Measurements from ENCODE around the gene CDKN1B.

Gene CDKN1B

DNA sequence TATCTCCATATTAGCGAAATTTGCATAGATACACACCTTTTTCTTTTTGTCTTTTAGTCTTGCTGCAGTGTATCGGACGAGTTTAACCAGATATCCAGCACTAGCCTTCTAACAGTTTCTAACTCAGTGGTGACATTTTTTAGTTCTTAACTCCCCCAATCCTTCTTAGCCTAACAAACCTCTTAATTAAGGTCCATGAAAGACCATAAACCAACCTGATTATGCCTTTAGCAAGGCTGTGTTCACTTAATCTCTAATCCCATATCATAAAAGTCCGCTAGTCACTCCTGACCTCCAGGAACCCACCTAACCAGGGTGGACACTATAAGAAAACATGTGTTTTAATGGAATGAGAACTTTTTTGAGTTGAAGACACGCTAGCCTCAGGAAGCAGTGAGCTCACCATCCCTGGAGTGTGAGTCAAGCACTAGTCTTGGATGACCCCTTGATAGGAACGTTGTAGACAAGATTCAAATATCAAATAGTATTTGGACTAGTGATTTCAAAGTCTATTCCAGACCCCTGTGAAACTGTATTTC, 9.5 kb downstream of the CDKN1B start:
- H2BK15ac ChIP-seq (ENCODE audit: low read depth, poor library complexity, severe bottlenecking), result no peak overlapping the region
- H3K9me3 ChIP-seq (ENCODE audit: control insufficient read depth, low read length), result no peaks in the 10 kb centered on the region
- H3K4ac ChIP-seq (ENCODE audit: low read depth in 1 of 2, low read length in 2 of 2), result no peak overlapping the region
- H3K9ac ChIP-seq (ENCODE audit: low read length), result peak overlapping the region; percentile 97
- no peak overlapping the region for H2AFZ ChIP-seq (ENCODE audit: low read depth, low read length)
- no peak overlapping the region for H2AK5ac ChIP-seq (ENCODE audit: low read length, severe bottlenecking)
- no peak overlapping the region for H2BK5ac ChIP-seq (ENCODE audit: low read depth, low read length, poor library complexity, severe bottlenecking)
- H3K27me3 ChIP-seq (ENCODE audit: control insufficient read depth in 1 of 2, insufficient read depth in 1 of 2, low read length in 2 of 2), result no peaks in the 10 kb centered on the region
- peaks cover 14% of the 10 kb centered on the region for H3K79me1 ChIP-seq (replicated peaks; ENCODE audit: low read length, poor library complexity, severe bottlenecking)
- 12% methylated on average over 5 of the region's 6 CpGs for WGBS
- peak overlapping the region; percentile 34 for H3K27ac ChIP-seq (ENCODE audit: low read length, poor library complexity, severe bottlenecking)
- H3K18ac ChIP-seq (ENCODE audit: low read depth in 1 of 2, low read length in 2 of 2), result no peak overlapping the region
- H3K14ac ChIP-seq (ENCODE audit: low read length in 2 of 2), result no peak overlapping the region
- H3K4me3 ChIP-seq (ENCODE audit: insufficient read depth in 1 of 2, low read depth in 1 of 2, low read length in 2 of 2), result peak overlapping the region in 1 of 2 experiments; percentile 85
- peak; percentile 89 for DNase-seq
- no peak overlapping the region for H4K91ac ChIP-seq (ENCODE audit: low read length)
- H4K8ac ChIP-seq (ENCODE audit: low read length), result no peak overlapping the region
- H3K4me1 ChIP-seq (ENCODE audit: control insufficient read depth, insufficient read depth, low read depth, low read length), result peaks cover 9% of the 10 kb centered on the region
- H2BK120ac ChIP-seq (ENCODE audit: low read depth, low read length), result no peak overlapping the region
- peaks cover 0 to 8% of the 10 kb centered on the region in 2 experiments for H3K36me3 ChIP-seq (ENCODE audit: control insufficient read depth in 1 of 2, insufficient read depth in 2 of 2, low read depth in 1 of 2, low read length in 2 of 2)
- peak overlapping the region; percentile 97 for H3K4me2 ChIP-seq (ENCODE audit: low read length, poor library complexity, severe bottlenecking)
- no peak overlapping the region for H3K23ac ChIP-seq (ENCODE audit: low read length in 2 of 2)
- H2BK12ac ChIP-seq (ENCODE audit: low read length in 2 of 2), result no peak overlapping the region

DNA sequence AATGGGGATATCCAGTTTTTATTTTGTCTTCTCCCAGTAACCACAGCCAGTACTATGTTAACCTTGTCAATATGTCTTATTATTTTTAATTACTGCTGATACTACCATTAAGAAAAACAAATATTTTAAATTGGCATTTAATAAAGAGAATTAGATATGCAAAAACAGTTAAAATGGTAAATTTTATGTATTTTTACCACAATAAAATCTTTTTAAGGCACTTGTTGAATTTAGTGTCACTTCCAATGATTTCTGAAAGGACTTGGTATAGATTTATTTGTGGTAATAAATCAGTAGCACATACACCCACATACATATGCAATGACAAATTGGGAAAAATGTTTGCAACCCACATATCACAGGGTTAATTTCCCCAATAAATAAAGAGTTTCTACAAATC, 14.0 kb downstream of the CDKN1B start:
- no peaks in the 10 kb centered on the region for H3K27me3 ChIP-seq (ENCODE audit: control insufficient read depth in 1 of 2, insufficient read depth in 1 of 2, low read length in 2 of 2)
- peaks cover 2% of the 10 kb centered on the region for H3K4me1 ChIP-seq (ENCODE audit: control insufficient read depth, insufficient read depth, low read depth, low read length)
- H3K79me1 ChIP-seq (replicated peaks; ENCODE audit: low read length, poor library complexity, severe bottlenecking), result peaks cover 18% of the 10 kb centered on the region
- H2BK15ac ChIP-seq (ENCODE audit: low read depth, poor library complexity, severe bottlenecking), result no peak overlapping the region
- H2AFZ ChIP-seq (ENCODE audit: low read depth, low read length), result no peak overlapping the region
- H3K4me2 ChIP-seq (ENCODE audit: low read length, poor library complexity, severe bottlenecking), result no peak overlapping the region
- no peak overlapping the region for H2BK5ac ChIP-seq (ENCODE audit: low read depth, low read length, poor library complexity, severe bottlenecking)
- no peak for DNase-seq
- H3K27ac ChIP-seq (ENCODE audit: low read length, poor library complexity, severe bottlenecking), result no peak overlapping the region
- H2AK5ac ChIP-seq (ENCODE audit: low read length, severe bottlenecking), result no peak overlapping the region
- no peak overlapping the region for H3K14ac ChIP-seq (ENCODE audit: low read length in 2 of 2)
- no peak overlapping the region for H3K4ac ChIP-seq (ENCODE audit: low read depth in 1 of 2, low read length in 2 of 2)
- H3K36me3 ChIP-seq (ENCODE audit: control insufficient read depth in 1 of 2, insufficient read depth in 2 of 2, low read depth in 1 of 2, low read length in 2 of 2), result peaks cover 0 to 3% of the 10 kb centered on the region in 2 experiments
- H3K9ac ChIP-seq (ENCODE audit: low read length), result no peak overlapping the region
- no peak overlapping the region for H2BK12ac ChIP-seq (ENCODE audit: low read length in 2 of 2)
- no peak overlapping the region for H2BK120ac ChIP-seq (ENCODE audit: low read depth, low read length)
- no peak overlapping the region for H3K23ac ChIP-seq (ENCODE audit: low read length in 2 of 2)
- H3K4me3 ChIP-seq (ENCODE audit: insufficient read depth in 1 of 2, low read depth in 1 of 2, low read length in 2 of 2), result no peak overlapping the region
- H3K18ac ChIP-seq (ENCODE audit: low read depth in 1 of 2, low read length in 2 of 2), result no peak overlapping the region
- H4K91ac ChIP-seq (ENCODE audit: low read length), result no peak overlapping the region
- peaks cover 2% of the 10 kb centered on the region for H3K9me3 ChIP-seq (ENCODE audit: control insufficient read depth, low read length)
- no peak overlapping the region for H4K8ac ChIP-seq (ENCODE audit: low read length)

DNA sequence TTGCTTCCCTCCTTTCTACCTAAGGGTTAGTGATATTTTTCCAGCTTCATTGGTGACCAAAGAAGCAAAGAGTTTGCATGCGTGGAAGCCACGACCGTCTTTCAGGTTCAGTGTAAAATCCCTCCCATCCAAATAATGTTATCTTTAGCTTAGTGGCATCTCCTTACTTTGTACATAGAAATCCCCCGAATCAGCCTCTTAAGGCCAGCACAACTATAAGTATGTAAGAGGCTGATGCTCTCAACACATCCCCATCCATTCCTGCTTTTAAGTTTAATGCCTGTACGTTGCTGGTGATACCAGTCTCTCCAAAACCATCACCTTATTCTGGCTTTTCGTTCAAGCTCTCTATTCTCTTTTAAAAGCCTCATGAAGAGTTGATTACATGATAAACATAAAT, 14.6 kb downstream of the CDKN1B start:
- WGBS, result 90% methylated on average over 5 of the region's 6 CpGs
- H3K14ac ChIP-seq (ENCODE audit: low read length in 2 of 2), result no peak overlapping the region
- H3K18ac ChIP-seq (ENCODE audit: low read depth in 1 of 2, low read length in 2 of 2), result no peak overlapping the region
- H2BK15ac ChIP-seq (ENCODE audit: low read depth, poor library complexity, severe bottlenecking), result no peak overlapping the region
- no peak overlapping the region for H3K4me2 ChIP-seq (ENCODE audit: low read length, poor library complexity, severe bottlenecking)
- no peak for DNase-seq
- no peak overlapping the region for H3K4me3 ChIP-seq (ENCODE audit: insufficient read depth in 1 of 2, low read depth in 1 of 2, low read length in 2 of 2)
- no peak overlapping the region for H2AFZ ChIP-seq (ENCODE audit: low read depth, low read length)
- H2BK120ac ChIP-seq (ENCODE audit: low read depth, low read length), result no peak overlapping the region
- H3K27ac ChIP-seq (ENCODE audit: low read length, poor library complexity, severe bottlenecking), result no peak overlapping the region
- no peak overlapping the region for H4K91ac ChIP-seq (ENCODE audit: low read length)
- H4K8ac ChIP-seq (ENCODE audit: low read length), result no peak overlapping the region
- H2BK12ac ChIP-seq (ENCODE audit: low read length in 2 of 2), result no peak overlapping the region
- H3K79me1 ChIP-seq (replicated peaks; ENCODE audit: low read length, poor library complexity, severe bottlenecking), result peaks cover 18% of the 10 kb centered on the region
- no peaks in the 10 kb centered on the region for H3K27me3 ChIP-seq (ENCODE audit: control insufficient read depth in 1 of 2, insufficient read depth in 1 of 2, low read length in 2 of 2)
- no peak overlapping the region for H2BK5ac ChIP-seq (ENCODE audit: low read depth, low read length, poor library complexity, severe bottlenecking)
- H3K4ac ChIP-seq (ENCODE audit: low read depth in 1 of 2, low read length in 2 of 2), result no peak overlapping the region
- H2AK5ac ChIP-seq (ENCODE audit: low read length, severe bottlenecking), result no peak overlapping the region
- H3K9me3 ChIP-seq (ENCODE audit: control insufficient read depth, low read length), result peaks cover 2% of the 10 kb centered on the region
- H3K9ac ChIP-seq (ENCODE audit: low read length), result no peak overlapping the region
- H3K4me1 ChIP-seq (ENCODE audit: control insufficient read depth, insufficient read depth, low read depth, low read length), result peaks cover 4% of the 10 kb centered on the region
- H3K36me3 ChIP-seq (ENCODE audit: control insufficient read depth in 1 of 2, insufficient read depth in 2 of 2, low read depth in 1 of 2, low read length in 2 of 2), result peaks cover 0 to 3% of the 10 kb centered on the region in 2 experiments
- H3K23ac ChIP-seq (ENCODE audit: low read length in 2 of 2), result no peak overlapping the region

DNA sequence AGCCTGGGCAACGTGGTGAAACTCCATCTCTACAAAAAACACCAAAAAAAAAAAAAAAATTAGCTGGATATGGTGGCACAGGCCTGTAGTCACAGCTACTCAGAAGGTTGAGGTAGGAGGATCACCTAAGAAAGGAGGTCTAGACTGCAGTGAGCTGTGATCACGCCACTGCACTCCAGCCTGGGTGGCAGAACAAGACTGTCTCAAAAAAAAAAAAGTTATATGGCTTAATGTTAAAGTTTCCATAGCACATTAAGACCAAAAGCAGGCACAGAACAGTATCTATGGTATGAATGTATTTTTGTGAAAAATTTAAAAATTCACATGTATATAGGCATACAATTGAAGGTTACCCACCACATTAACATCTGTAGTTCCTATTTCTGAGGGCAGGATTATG, 15.9 kb downstream of the CDKN1B start:
- no peak overlapping the region for H2BK120ac ChIP-seq (ENCODE audit: low read depth, low read length)
- no peak overlapping the region for H2AFZ ChIP-seq (ENCODE audit: low read depth, low read length)
- H3K27me3 ChIP-seq (ENCODE audit: control insufficient read depth in 1 of 2, insufficient read depth in 1 of 2, low read length in 2 of 2), result no peaks in the 10 kb centered on the region
- peaks cover 0 to 3% of the 10 kb centered on the region in 2 experiments for H3K36me3 ChIP-seq (ENCODE audit: control insufficient read depth in 1 of 2, insufficient read depth in 2 of 2, low read depth in 1 of 2, low read length in 2 of 2)
- no peak overlapping the region for H4K91ac ChIP-seq (ENCODE audit: low read length)
- no peak overlapping the region for H2BK15ac ChIP-seq (ENCODE audit: low read depth, poor library complexity, severe bottlenecking)
- no peak overlapping the region for H3K9ac ChIP-seq (ENCODE audit: low read length)
- no peak overlapping the region for H3K4ac ChIP-seq (ENCODE audit: low read depth in 1 of 2, low read length in 2 of 2)
- WGBS, result 60% methylated on average over 1 of the region's 2 CpGs
- no peak for DNase-seq
- H3K4me1 ChIP-seq (ENCODE audit: control insufficient read depth, insufficient read depth, low read depth, low read length), result peaks cover 4% of the 10 kb centered on the region
- no peak overlapping the region for H3K4me3 ChIP-seq (ENCODE audit: insufficient read depth in 1 of 2, low read depth in 1 of 2, low read length in 2 of 2)
- H3K79me1 ChIP-seq (replicated peaks; ENCODE audit: low read length, poor library complexity, severe bottlenecking), result peaks cover 14% of the 10 kb centered on the region
- peaks cover 2% of the 10 kb centered on the region for H3K9me3 ChIP-seq (ENCODE audit: control insufficient read depth, low read length)
- no peak overlapping the region for H3K14ac ChIP-seq (ENCODE audit: low read length in 2 of 2)
- no peak overlapping the region for H3K27ac ChIP-seq (ENCODE audit: low read length, poor library complexity, severe bottlenecking)
- no peak overlapping the region for H2BK5ac ChIP-seq (ENCODE audit: low read depth, low read length, poor library complexity, severe bottlenecking)
- no peak overlapping the region for H3K23ac ChIP-seq (ENCODE audit: low read length in 2 of 2)
- no peak overlapping the region for H2BK12ac ChIP-seq (ENCODE audit: low read length in 2 of 2)
- no peak overlapping the region for H2AK5ac ChIP-seq (ENCODE audit: low read length, severe bottlenecking)
- H4K8ac ChIP-seq (ENCODE audit: low read length), result no peak overlapping the region
- H3K18ac ChIP-seq (ENCODE audit: low read depth in 1 of 2, low read length in 2 of 2), result no peak overlapping the region
- no peak overlapping the region for H3K4me2 ChIP-seq (ENCODE audit: low read length, poor library complexity, severe bottlenecking)
